ENCODE results near the gene ST6GALNAC2. TPM values are rescaled to one million over a fixed set of nuclear protein-coding genes. Genes with fewer than 3 reads are reported as not detected.
"Not testable (repeated sequence)": the region's sequence is repeated elsewhere in the genome, so short reads cannot be mapped to it uniquely, and the experiment has no call there.

Gene ST6GALNAC2
- total RNA-seq, 1 donor from 2014 or later: not detected

DNA sequence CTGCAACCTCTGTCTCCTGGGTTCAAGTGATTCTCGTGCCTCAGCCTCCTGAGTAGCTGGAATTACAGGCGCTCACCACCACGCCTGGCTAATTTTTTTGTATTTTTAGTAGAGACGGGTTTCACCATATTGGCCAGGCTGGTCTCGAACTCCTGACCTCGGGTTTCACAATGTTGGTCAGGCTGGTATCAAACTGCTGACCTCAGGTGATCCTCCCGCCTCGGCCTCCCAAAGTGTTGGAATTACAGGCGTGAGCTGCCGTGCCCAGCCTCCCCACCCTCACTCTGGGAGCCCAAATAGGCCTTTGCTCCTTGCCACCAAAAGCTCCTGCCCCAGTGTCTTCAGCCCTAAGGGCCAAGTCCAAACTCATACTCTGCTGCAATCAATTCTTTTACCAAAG is 64.0 kb downstream of the ST6GALNAC2 start:
- H3K9me3 Mint-ChIP-seq; H3K27ac Mint-ChIP-seq; H3K4me3 Mint-ChIP-seq; H3K27me3 Mint-ChIP-seq; H3K36me3 Mint-ChIP-seq (ENCODE audit: low read depth); DNase-seq; intact Hi-C loops (cut with micrococcal nuclease): not testable (repeated sequence)
- H3K4me1 Mint-ChIP-seq: peaks cover 23% of the 10 kb centered on the region

DNA sequence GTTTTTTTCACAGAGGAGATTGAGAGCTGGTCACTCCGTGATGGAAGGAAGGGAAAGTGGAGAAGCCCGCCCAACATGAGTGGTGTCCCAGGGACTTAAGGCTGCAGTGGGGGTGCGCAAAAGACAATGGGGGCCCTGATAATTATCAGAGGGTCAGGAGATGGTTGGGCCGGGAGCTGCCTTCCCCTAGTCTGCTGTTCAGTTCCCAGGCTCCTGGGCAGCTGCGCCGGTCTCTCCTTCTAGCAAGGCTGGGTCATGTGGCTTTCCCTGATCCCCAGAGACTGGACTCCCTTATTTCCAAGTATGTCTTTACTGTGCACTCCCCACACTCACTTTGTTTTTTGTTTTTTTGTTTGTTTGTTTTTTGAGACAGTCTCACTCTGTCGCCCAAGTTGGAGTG is 64.4 kb downstream of the ST6GALNAC2 start:
- Mint-ChIP-seq H3K4me3 (no peak overlapping the region), H3K4me1 (peaks cover 26% of the 10 kb centered on the region), H3K27ac (no peak overlapping the region), H3K36me3 (ENCODE audit: low read depth) (no peaks in the 10 kb centered on the region), H3K27me3 (peaks cover 4% of the 10 kb centered on the region), H3K9me3 (no peaks in the 10 kb centered on the region)
- DNase-seq: no peak
- intact Hi-C loops (cut with micrococcal nuclease): no loop called here

DNA sequence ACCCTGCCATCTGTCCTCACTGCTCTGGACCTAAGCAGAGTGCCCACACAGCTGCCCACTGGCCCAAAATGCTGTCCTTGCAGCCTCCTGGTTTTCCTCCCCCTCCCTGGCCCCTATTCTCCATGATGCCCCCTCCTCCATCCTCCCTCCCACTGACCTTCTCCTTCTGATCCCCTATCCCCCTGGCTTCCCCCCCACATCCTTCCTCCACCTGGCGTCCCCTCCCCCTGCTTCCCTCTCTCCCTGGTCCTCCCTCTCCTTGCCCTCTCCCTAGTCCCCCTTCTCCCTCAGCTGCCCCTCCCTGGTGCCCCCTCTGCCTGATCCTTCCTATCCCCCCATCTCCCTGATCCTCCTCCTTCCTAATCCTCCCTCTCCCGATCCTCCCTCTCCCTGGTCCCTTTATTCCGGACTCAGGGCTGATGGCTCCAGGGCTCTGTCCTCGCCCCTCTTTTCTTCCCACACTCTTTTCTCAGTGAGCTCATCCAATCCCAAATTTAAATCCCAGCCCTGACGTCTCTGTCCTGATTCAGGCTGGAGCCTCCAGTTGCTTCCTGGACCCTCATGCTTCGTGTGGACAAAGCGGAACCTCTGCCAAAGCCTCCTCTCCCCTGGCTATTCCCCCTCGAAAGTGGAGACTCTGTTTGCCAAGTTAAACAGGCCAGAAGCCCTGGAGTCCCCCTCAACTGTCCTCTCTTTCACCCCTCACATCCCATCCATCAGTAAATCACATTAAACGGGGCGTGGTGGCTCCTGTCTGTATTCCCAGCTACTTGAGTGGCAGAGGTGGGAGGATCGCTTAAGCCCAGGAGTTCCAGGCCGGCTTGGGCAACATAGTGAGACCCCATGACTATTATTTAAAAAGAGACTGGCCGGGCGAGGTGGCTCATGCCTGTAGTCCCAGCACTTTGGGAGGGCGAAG is 66.4 kb downstream of the ST6GALNAC2 start:
- no peak for DNase-seq
- H3K27ac Mint-ChIP-seq: peak overlapping the region; percentile 58
- intact Hi-C loops (cut with micrococcal nuclease): no loop called here
- H3K27me3 Mint-ChIP-seq: peaks cover 2% of the 10 kb centered on the region
- peaks cover 41% of the 10 kb centered on the region for H3K4me1 Mint-ChIP-seq
- no peaks in the 10 kb centered on the region for H3K9me3 Mint-ChIP-seq
- H3K4me3 Mint-ChIP-seq: no peak overlapping the region
- no peaks in the 10 kb centered on the region for H3K36me3 Mint-ChIP-seq (ENCODE audit: low read depth)

DNA sequence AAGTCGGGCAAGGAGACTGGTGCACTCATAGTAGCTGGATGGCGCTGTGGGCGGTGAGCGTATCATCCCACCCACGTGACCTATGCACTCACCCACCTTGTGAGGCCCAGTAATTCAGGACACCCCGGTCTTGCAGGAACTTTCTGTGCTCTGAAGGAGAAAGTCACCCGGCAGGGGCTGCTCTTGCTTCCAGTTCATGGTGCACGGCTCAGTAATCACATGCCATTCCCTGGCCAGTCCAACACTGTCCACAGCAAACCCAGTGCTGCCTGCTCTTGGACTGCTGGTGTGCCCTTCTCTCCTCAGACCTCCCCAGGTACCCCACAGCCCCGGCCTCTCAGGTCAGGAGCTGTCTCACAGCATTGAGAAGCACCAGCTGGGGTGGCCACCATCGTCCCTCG is 68.0 kb downstream of the ST6GALNAC2 start:
- no peaks in the 10 kb centered on the region for H3K36me3 Mint-ChIP-seq (ENCODE audit: low read depth)
- H3K27me3 Mint-ChIP-seq: no peaks in the 10 kb centered on the region
- no peak for DNase-seq
- H3K27ac Mint-ChIP-seq: no peak overlapping the region
- intact Hi-C loops (cut with micrococcal nuclease): no loop called here
- H3K4me3 Mint-ChIP-seq: no peak overlapping the region
- H3K4me1 Mint-ChIP-seq: peaks cover 47% of the 10 kb centered on the region
- H3K9me3 Mint-ChIP-seq: no peaks in the 10 kb centered on the region

Other genes with a start within 250 kb of the ST6GALNAC2 start
- 37.2 and 45.2 TPM in 2 replicates for gene PRPSAP1, start 231.9 kb downstream of the ST6GALNAC2 start, total RNA-seq
- gene SPHK1, start 201.3 kb downstream of the ST6GALNAC2 start, total RNA-seq: 26.8 and 27.6 TPM in 2 replicates
- 43.8 and 44.0 TPM in 2 replicates for gene UBE2O, start 132.7 kb downstream of the ST6GALNAC2 start, total RNA-seq
- not detected in 2 replicates for gene AANAT, start 118.3 kb downstream of the ST6GALNAC2 start, total RNA-seq
- gene RHBDF2, start 84.4 kb downstream of the ST6GALNAC2 start, total RNA-seq: 45.4 and 54.5 TPM in 2 replicates
- not detected in 2 replicates for gene CYGB, start 48.2 kb downstream of the ST6GALNAC2 start, total RNA-seq
- not detected in 2 replicates for gene PRCD, start 45.8 kb downstream of the ST6GALNAC2 start, total RNA-seq
- 0.35 and 0.38 TPM in 2 replicates for gene ST6GALNAC1, start 57.9 kb upstream of the ST6GALNAC2 start, total RNA-seq
- 3.4 and 3.7 TPM in 2 replicates for gene MXRA7, start 125.1 kb upstream of the ST6GALNAC2 start, total RNA-seq
- 82.5 and 86.3 TPM in 2 replicates for gene JMJD6, start 140.7 kb upstream of the ST6GALNAC2 start, total RNA-seq
- 32.9 and 35.5 TPM in 2 replicates for gene METTL23, start 141.0 kb upstream of the ST6GALNAC2 start, total RNA-seq
- gene SRSF2, start 151.5 kb upstream of the ST6GALNAC2 start, total RNA-seq: 515 and 539 TPM in 2 replicates
- gene MFSD11, start 152.3 kb upstream of the ST6GALNAC2 start, total RNA-seq: 15.1 and 15.3 TPM in 2 replicates